Measurements from ENCODE around the gene LY6G6C. TPM values are rescaled to one million over a fixed set of nuclear protein-coding genes. Genes with fewer than 3 reads are reported as not detected.

Gene LY6G6C
- total and polyA plus RNA-seq, 7 experiments from 2014 or later = 1.2 TPM; not detected in 6

DNA sequence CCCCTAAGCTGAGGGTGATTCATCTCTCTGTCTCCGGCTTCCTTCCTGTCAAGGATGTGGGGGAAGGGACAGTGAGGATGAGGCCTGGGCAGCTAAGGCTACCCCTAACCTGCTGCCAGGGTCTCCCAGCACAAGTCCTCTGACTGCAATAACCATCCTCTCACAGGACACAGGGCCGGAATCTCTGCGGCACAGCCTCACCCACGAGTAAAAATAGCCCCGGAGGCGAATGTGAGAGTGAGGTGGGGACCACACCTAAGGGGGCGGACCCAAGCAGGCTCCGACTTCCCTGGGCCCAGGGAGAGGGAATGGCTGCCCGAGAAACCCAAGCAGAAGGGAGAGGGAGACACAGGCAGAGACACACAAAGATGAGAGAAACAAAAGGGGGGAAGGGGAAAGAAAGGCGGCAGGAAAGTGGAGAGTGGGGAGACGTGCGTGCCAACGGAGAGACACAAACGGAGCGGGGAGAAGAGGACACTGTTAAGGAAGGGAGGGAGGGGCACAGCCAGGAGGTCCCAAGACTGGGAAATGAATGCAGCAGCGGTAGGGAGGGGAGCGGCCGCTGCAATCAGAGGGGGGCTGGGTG is 13.4 kb upstream of the LY6G6C start:
- ATAC-seq (peak; percentile 54), DNase-seq (peak in 2 of 9 donors; percentile 50 to 63)
- ChIA-PET POLR2A (interaction anchor here (0.5 to 2.0 kb wide), 7 partner anchors 41 to 414 kb away, joined by 3 to 8 read pairs (median 3); partner anchors contain the start of gene VARS1), CTCF (interaction anchor here (0.8 to 1.3 kb wide), 3 partner anchors 8 to 95 kb away, joined by 3 to 4 read pairs (median 3); partner anchors contain the start of gene VWA7)
- Histone ChIP-seq H3K36me3 (ENCODE audit: control insufficient read depth in 2 of 3, insufficient read depth in 3 of 3, low read length in 3 of 3) (peaks cover 5 to 25% (median 13%) of the 10 kb centered on the region in 3 experiments), H3K27ac (ENCODE audit: low read depth, low read length) (peak overlapping the region; percentile 83), H3K9me3 (ENCODE audit: control insufficient read depth in 2 of 3, low read length in 3 of 3) (no peaks in the 10 kb centered on the region), H3K4me3 (ENCODE audit: low read length) (peak overlapping the region; percentile 94), H3K4me1 (ENCODE audit: control insufficient read depth in 2 of 2, insufficient read depth in 2 of 2, low read length in 2 of 2) (peaks cover 41 to 48% of the 10 kb centered on the region in 2 donors), H3K27me3 (ENCODE audit: control insufficient read depth in 2 of 2, insufficient read depth in 2 of 2, low read length in 2 of 2) (no peaks in the 10 kb centered on the region)
- peak overlapping the region; percentile 70 to 94 (median 90) for H3K27ac Mint-ChIP-seq
- peaks cover 0 to 4% (median 0%) of the 10 kb centered on the region in 11 donors for H3K9me3 Mint-ChIP-seq
- intact Hi-C loops (cut with micrococcal nuclease) = loop anchor here (1.0 to 10.0 kb wide), 9 partner anchors 53 to 1470 kb away; partner anchors contain the start of genes AGPAT1 (in 1 of the 2), DXO (in 1 of the 2), HSD17B8 (in 1 of the 2) and LY6G5C (in 1 of the 2)
- H3K4me1 Mint-ChIP-seq = peaks cover 32 to 78% (median 65%) of the 10 kb centered on the region in 7 donors
- peak overlapping the region; percentile 86 to 100 (median 96) for H3K4me3 Mint-ChIP-seq
- no peaks in the 10 kb centered on the region for H3K27me3 Mint-ChIP-seq
- peaks cover 0 to 44% (median 8%) of the 10 kb centered on the region in 5 donors for H3K36me3 Mint-ChIP-seq

DNA sequence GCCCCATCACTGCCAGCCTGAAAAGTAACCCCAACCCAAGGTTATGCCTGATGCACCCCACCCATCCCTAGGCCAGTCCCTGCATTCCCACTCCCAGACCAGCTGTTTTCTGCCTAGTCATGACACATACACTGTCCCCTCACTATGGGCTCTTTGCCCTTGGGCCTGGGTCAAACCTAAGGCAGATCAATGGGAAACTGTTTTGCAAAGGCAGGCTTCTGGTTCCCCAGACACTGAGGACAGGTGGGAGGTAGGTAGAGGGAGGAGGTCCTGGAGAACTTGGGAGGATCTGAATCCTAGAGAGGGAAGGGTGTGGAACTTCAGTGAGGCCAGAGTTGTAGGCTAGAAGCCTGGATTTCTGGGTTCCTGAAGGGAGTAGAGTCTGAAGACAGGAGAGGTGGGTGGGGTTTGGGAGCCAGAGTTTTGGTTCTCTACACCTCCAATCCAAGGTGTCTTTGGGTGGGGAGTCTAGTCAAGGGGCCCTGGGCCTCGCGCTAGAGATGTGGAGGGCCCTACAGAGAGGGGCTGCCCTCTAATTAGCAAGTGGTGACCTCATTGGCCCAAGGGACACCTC is 12.8 kb upstream of the LY6G6C start:
- Histone ChIP-seq H3K27me3 (ENCODE audit: control insufficient read depth in 2 of 2, insufficient read depth in 2 of 2, low read length in 2 of 2) (no peaks in the 10 kb centered on the region), H3K36me3 (ENCODE audit: control insufficient read depth in 2 of 3, insufficient read depth in 3 of 3, low read length in 3 of 3) (peaks cover 5 to 25% (median 13%) of the 10 kb centered on the region in 3 experiments), H3K9me3 (ENCODE audit: control insufficient read depth in 2 of 3, low read length in 3 of 3) (no peaks in the 10 kb centered on the region), H3K27ac (ENCODE audit: low read depth, low read length) (peak overlapping the region; percentile 83), H3K4me1 (ENCODE audit: control insufficient read depth in 2 of 2, insufficient read depth in 2 of 2, low read length in 2 of 2) (peaks cover 37 to 45% of the 10 kb centered on the region in 2 donors), H3K4me3 (ENCODE audit: low read length) (peak overlapping the region; percentile 94)
- Mint-ChIP-seq H3K27me3 (no peaks in the 10 kb centered on the region), H3K9me3 (peaks cover 0 to 3% (median 0%) of the 10 kb centered on the region in 11 donors), H3K4me3 (peak overlapping the region; percentile 86 to 100 (median 96)), H3K27ac (peak overlapping the region; percentile 70 to 94 (median 90)), H3K36me3 (peaks cover 0 to 44% (median 8%) of the 10 kb centered on the region in 5 donors), H3K4me1 (peaks cover 27 to 75% (median 62%) of the 10 kb centered on the region in 7 donors)
- ATAC-seq = no peak
- intact Hi-C loops (cut with micrococcal nuclease) = loop anchor here (1.0 to 10.0 kb wide), 3 partner anchors 96 to 1470 kb away; partner anchors contain the start of genes DXO (in 1 of the 2), HSD17B8 (in 1 of the 2), RING1 (in 1 of the 2) and RXRB (in 1 of the 2)
- ChIA-PET POLR2A (interaction anchor here (0.5 to 2.0 kb wide), 5 partner anchors 62 to 414 kb away, joined by 3 to 8 read pairs (median 4); partner anchors contain the start of gene VARS1), CTCF (interaction anchor here (1.0 to 1.4 kb wide), 2 partner anchors 9 to 96 kb away, joined by 3 read pairs; no protein-coding TSS in a partner anchor)
- DNase-seq = no peak

DNA sequence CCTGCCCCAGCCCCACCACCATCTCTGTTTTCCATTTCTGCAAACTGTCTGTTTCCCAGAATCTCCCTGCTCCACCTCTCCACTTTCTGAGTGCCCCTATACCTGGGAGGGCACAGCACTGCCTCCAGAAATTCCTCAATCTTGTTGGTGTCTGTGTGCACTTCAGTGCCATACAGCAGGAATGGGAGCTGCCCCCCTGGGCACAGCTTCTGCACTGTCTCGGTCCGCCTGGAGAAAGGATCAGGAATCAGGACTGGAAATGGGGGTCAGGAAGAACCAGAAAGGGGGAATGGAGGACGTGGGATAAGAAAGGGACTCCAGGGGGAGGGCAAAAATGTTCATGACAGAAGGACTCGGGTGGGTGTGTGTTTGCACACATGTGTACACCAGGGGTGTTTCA is 12.2 kb upstream of the LY6G6C start:
- peaks cover 5 to 25% (median 13%) of the 10 kb centered on the region in 3 experiments for H3K36me3 ChIP-seq (ENCODE audit: control insufficient read depth in 2 of 3, insufficient read depth in 3 of 3, low read length in 3 of 3)
- DNase-seq = no peak
- H3K27ac ChIP-seq (ENCODE audit: low read depth, low read length) = peak overlapping the region; percentile 83
- ChIA-PET POLR2A (no interaction called here), CTCF (interaction anchor here (1.4 kb wide), 1 partner anchor 8 kb away, joined by 3 read pairs; no protein-coding TSS in a partner anchor)
- H3K9me3 Mint-ChIP-seq = peaks cover 0 to 3% (median 0%) of the 10 kb centered on the region in 11 donors
- peaks cover 21 to 75% (median 60%) of the 10 kb centered on the region in 7 donors for H3K4me1 Mint-ChIP-seq
- H3K9me3 ChIP-seq (ENCODE audit: control insufficient read depth in 2 of 3, low read length in 3 of 3) = no peaks in the 10 kb centered on the region
- peak overlapping the region in 6 of 9 donors; percentile 79 to 94 (median 89) for H3K27ac Mint-ChIP-seq
- peaks cover 33 to 45% of the 10 kb centered on the region in 2 donors for H3K4me1 ChIP-seq (ENCODE audit: control insufficient read depth in 2 of 2, insufficient read depth in 2 of 2, low read length in 2 of 2)
- peaks cover 0 to 45% (median 8%) of the 10 kb centered on the region in 5 donors for H3K36me3 Mint-ChIP-seq
- H3K4me3 ChIP-seq (ENCODE audit: low read length) = no peak overlapping the region
- no peaks in the 10 kb centered on the region for H3K27me3 ChIP-seq (ENCODE audit: control insufficient read depth in 2 of 2, insufficient read depth in 2 of 2, low read length in 2 of 2)
- no peak for ATAC-seq
- H3K4me3 Mint-ChIP-seq = peak overlapping the region in 9 of 10 donors; percentile 54 to 100 (median 96)
- H3K27me3 Mint-ChIP-seq = no peaks in the 10 kb centered on the region
- intact Hi-C loops (cut with micrococcal nuclease) = loop anchor here (1.0 to 10.0 kb wide), 3 partner anchors 97 to 1471 kb away; partner anchors contain the start of genes DXO (in 1 of the 2), HSD17B8 (in 1 of the 2), RING1 (in 1 of the 2) and RXRB (in 1 of the 2)

DNA sequence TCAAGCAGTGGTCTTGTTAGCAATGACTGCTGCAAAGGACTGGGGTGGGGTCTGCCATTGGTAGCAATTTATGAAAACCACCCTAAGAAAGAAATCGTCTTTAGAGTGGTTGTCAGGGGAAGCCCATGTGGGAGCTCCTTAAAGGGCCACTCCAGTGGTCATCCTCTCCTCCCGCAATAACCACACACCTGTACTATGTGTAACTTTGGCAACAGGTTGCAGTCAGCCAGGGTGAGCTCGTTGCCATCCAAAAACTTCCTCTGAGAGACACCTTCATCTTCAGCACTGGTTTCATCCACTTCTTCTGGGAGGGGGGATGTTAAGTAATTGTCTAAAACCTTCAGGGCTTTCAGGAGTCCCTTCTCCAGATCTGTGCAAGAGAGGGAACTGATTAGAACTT is 10.5 kb upstream of the LY6G6C start:
- Histone ChIP-seq H3K27me3 (ENCODE audit: control insufficient read depth in 2 of 2, insufficient read depth in 2 of 2, low read length in 2 of 2) (no peaks in the 10 kb centered on the region), H3K4me3 (ENCODE audit: low read length) (no peak overlapping the region), H3K4me1 (ENCODE audit: control insufficient read depth in 2 of 2, insufficient read depth in 2 of 2, low read length in 2 of 2) (peaks cover 28 to 29% of the 10 kb centered on the region in 2 donors), H3K36me3 (ENCODE audit: control insufficient read depth in 2 of 3, insufficient read depth in 3 of 3, low read length in 3 of 3) (peaks cover 5 to 25% (median 13%) of the 10 kb centered on the region in 3 experiments), H3K9me3 (ENCODE audit: control insufficient read depth in 2 of 3, low read length in 3 of 3) (no peaks in the 10 kb centered on the region), H3K27ac (ENCODE audit: low read depth, low read length) (no peak overlapping the region)
- intact Hi-C loops (cut with micrococcal nuclease) = loop anchor here (10.0 kb wide), 2 partner anchors 243 to 1473 kb away; partner anchors contain the start of genes DXO (in 1 of the 2), HSD17B8 (in 1 of the 2), RING1 (in 1 of the 2) and RXRB (in 1 of the 2)
- peak overlapping the region in 4 of 9 donors; percentile 28 to 59 (median 41) for H3K27ac Mint-ChIP-seq
- ATAC-seq = no peak
- H3K4me3 Mint-ChIP-seq = peak overlapping the region in 2 of 10 donors; percentile 4 to 25
- peaks cover 0 to 51% (median 8%) of the 10 kb centered on the region in 5 donors for H3K36me3 Mint-ChIP-seq
- ChIA-PET POLR2A (interaction anchor here (0.7 to 4.6 kb wide), 6 partner anchors 27 to 99 kb away, joined by 3 to 33 read pairs (median 3); partner anchors contain the start of genes ABHD16A, HSPA1A and HSPA1L), CTCF (interaction anchor here (0.7 to 1.0 kb wide), 2 partner anchors 28 to 51 kb away, joined by 3 read pairs; partner anchors contain the start of gene LY6G5C)
- no peak for DNase-seq
- H3K4me1 Mint-ChIP-seq = peaks cover 6 to 72% (median 55%) of the 10 kb centered on the region in 7 donors
- no peaks in the 10 kb centered on the region for H3K27me3 Mint-ChIP-seq
- H3K9me3 Mint-ChIP-seq = peaks cover 0 to 3% (median 0%) of the 10 kb centered on the region in 11 donors

DNA sequence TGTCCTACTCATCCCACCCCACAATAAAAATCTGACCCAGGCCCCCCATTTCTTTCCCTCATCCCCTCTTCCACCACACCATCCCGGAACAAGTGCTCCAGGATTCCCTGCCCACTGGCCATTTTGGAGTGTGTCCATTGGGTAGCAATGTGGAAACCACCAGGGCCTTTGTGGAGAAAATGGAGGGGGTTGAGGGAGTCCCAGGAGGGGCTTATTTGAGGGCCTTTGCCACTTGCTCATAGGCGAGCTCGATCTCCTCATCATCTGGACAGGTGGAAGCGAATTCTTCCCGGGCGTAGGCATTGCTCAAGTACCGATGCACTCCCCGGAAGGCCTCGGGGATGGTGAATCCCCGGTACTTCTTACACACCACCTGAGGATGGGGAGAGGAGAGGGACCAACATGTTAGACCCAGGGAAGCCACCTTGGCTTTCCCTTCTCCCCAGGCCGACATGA is 9.1 kb upstream of the LY6G6C start:
- DNase-seq (no peak), ATAC-seq (no peak)
- H3K36me3 Mint-ChIP-seq = peaks cover 4 to 50% (median 8%) of the 10 kb centered on the region in 5 donors
- no peaks in the 10 kb centered on the region for H3K27me3 Mint-ChIP-seq
- intact Hi-C loops (cut with micrococcal nuclease) = loop anchor here (1.0 to 10.0 kb wide), 4 partner anchors 8 to 1474 kb away; partner anchors contain the start of genes DXO (in 1 of the 2), HSD17B8 (in 1 of the 2), RING1 (in 1 of the 2) and RXRB (in 1 of the 2)
- H3K4me3 ChIP-seq (ENCODE audit: low read length) = no peak overlapping the region
- peaks cover 21 to 24% of the 10 kb centered on the region in 2 donors for H3K4me1 ChIP-seq (ENCODE audit: control insufficient read depth in 2 of 2, insufficient read depth in 2 of 2, low read length in 2 of 2)
- H3K4me1 Mint-ChIP-seq = peaks cover 16 to 73% (median 62%) of the 10 kb centered on the region in 7 donors
- no peaks in the 10 kb centered on the region for H3K9me3 ChIP-seq (ENCODE audit: control insufficient read depth in 2 of 3, low read length in 3 of 3)
- H3K27ac Mint-ChIP-seq = peak overlapping the region in 8 of 9 donors; percentile 30 to 90 (median 74)
- ChIA-PET POLR2A (interaction anchor here (0.9 to 4.6 kb wide), 7 partner anchors 10 to 133 kb away, joined by 3 to 33 read pairs (median 3); partner anchors contain the start of genes HSPA1A, HSPA1B and HSPA1L), CTCF (interaction anchor here (0.7 to 4.2 kb wide), 12 partner anchors 8 to 116 kb away, joined by 3 to 30 read pairs (median 6); partner anchors contain the start of genes HSPA1B, LSM2, MSH5 and VARS1)
- peak overlapping the region; percentile 65 for H3K27ac ChIP-seq (ENCODE audit: low read depth, low read length)
- H3K27me3 ChIP-seq (ENCODE audit: control insufficient read depth in 2 of 2, insufficient read depth in 2 of 2, low read length in 2 of 2) = no peaks in the 10 kb centered on the region
- peaks cover 5 to 25% (median 13%) of the 10 kb centered on the region in 3 experiments for H3K36me3 ChIP-seq (ENCODE audit: control insufficient read depth in 2 of 3, insufficient read depth in 3 of 3, low read length in 3 of 3)
- H3K9me3 Mint-ChIP-seq = peaks cover 0 to 3% (median 0%) of the 10 kb centered on the region in 11 donors
- H3K4me3 Mint-ChIP-seq = peak overlapping the region; percentile 83 to 100 (median 97)

Data from naive thymus-derived CD4-positive, alpha-beta T cell (primary cell).